Kidney (tissue), 14 donors: ENCODE measurements around the gene BAD. TPM values are rescaled to one million over a fixed set of nuclear protein-coding genes. Genes with fewer than 3 reads are reported as not detected.

Experiments used
- DNase-seq, 5 donors: peaks; one replicate each; pipeline ENCODE4 v3.0.0-alpha.2; 2013 to 2020
- FAIRE-seq: peaks from 2 replicates; lab custom pipeline; 2012; peaks lifted over from hg19 to GRCh38; lab: Jason Lieb, UNC
- H3K27ac ChIP-seq, 2 donors: one replicate each; pipeline ENCODE4 v1.7.0; 2013; ENCODE audit warnings: low read depth in 2 of 2, low read length in 2 of 2, inconsistent platforms in 1 of 2
- H3K27me3 ChIP-seq: one replicate; pipeline ENCODE4 v1.7.1; 2013; ENCODE audit warnings: low read length, inconsistent platforms; ENCODE audit not compliant: control insufficient read depth, insufficient read depth
- H3K36me3 ChIP-seq, 3 donors: one replicate each; pipeline versions ENCODE4 v1.7.0 to v1.7.1; 2013; ENCODE audit warnings: low read length in 3 of 3, control low read depth in 1 of 3, inconsistent platforms in 1 of 3; ENCODE audit not compliant: insufficient read depth in 3 of 3, control insufficient read depth in 2 of 3
- H3K4me1 ChIP-seq, 3 donors: one replicate each; pipeline versions ENCODE4 v1.7.0 to v1.7.1; 2013; ENCODE audit warnings: low read length in 3 of 3, inconsistent platforms in 1 of 3, low read depth in 1 of 3; ENCODE audit not compliant: control insufficient read depth in 2 of 3, insufficient read depth in 2 of 3
- H3K4me3 ChIP-seq, 3 donors: one replicate each; pipeline versions ENCODE4 v1.7.0 to v1.8.1; 2013; ENCODE audit warnings: low read length in 3 of 3, control low read depth in 1 of 3, inconsistent platforms in 1 of 3
- H3K9ac ChIP-seq, 3 donors: one replicate each; pipeline versions ENCODE4 v1.7.0 to v1.7.1; 2013; ENCODE audit warnings: low read length in 3 of 3, control low read depth in 1 of 3, inconsistent platforms in 1 of 3
- H3K9me3 ChIP-seq, 3 donors: one replicate each; pipeline versions ENCODE4 v1.7.0 to v1.7.1; 2013; ENCODE audit warnings: low read length in 3 of 3, control low read depth in 1 of 3, inconsistent platforms in 1 of 3; ENCODE audit not compliant: control insufficient read depth in 2 of 3, insufficient read depth in 1 of 3
- CTCF ChIP-seq: IDR thresholded peaks from 3 replicates; pipeline ENCODE4 v1.5.1; 2012; ENCODE audit warnings: mild to moderate bottlenecking, moderate library complexity, borderline replicate concordance; ENCODE audit not compliant: insufficient read depth; ENCODE audit errors: extremely low read depth
- intact Hi-C: fragments of 100-400 bp; cut with DNase I; formaldehyde crosslinking; loops from one replicate; pipeline ENCODE4 v1.11.1; 2022
- polyA plus RNA-seq: library from polyadenylated mRNA; stranded (reverse); fragments of 350-450 nt; fragmentation: Illumina TruSeq; extraction: RNeasy Lipid Tissue Mini Kit (QIAGEN cat#74804); gene quantifications from one replicate; pipeline ENCODE4 v1.2.3, GENCODE V29; 2014; ENCODE audit warnings: low read depth, low replicate concordance; ENCODE audit not compliant: insufficient read depth
- total RNA-seq: library from RNA; stranded (reverse); fragmentation: NEBNext Ultra II Directional; extraction: Animal tissue kit (Norgen Biotek cat#: 25700); gene quantifications from one replicate; pipeline ENCODE4 v1.2.1, GENCODE V29; 2021
- donor health status: control.
- donor health status: control.
- donor health status: control.
- donor health status: control.
- donor health status: control.
- donor health status: DM: yes; HTN: yes; CAD: no.
- donor health status: Normal renal cell carcinoma (clear cell type).

The BAD gene
- total and polyA plus RNA-seq, 2 donors from 2014 or later: 59.8 to 157 TPM

GRCh38 chr11:64238999-64239398 is 45.5 kb downstream of the BAD start:
- TF ChIP-seq CTCF: no peak
- Histone ChIP-seq H3K36me3 (peaks cover 0 to 16% (median 12%) of the 10 kb centered on the region in 3 donors), H3K4me1 (peaks cover 0 to 33% (median 29%) of the 10 kb centered on the region in 3 donors), H3K9me3 (no peaks in the 10 kb centered on the region), H3K4me3 (no peak overlapping the region), H3K27ac (no peak overlapping the region), H3K27me3 (no peaks in the 10 kb centered on the region), H3K9ac (no peak overlapping the region)
- FAIRE-seq (no peak), DNase-seq (no peak)
- intact Hi-C loops: no loop called here

- intact Hi-C loops: no loop called here
- peaks cover 0 to 9% (median 8%) of the 10 kb centered on the region in 3 donors for H3K36me3 ChIP-seq
- H3K27ac ChIP-seq: no peak overlapping the region
- no peak for TF ChIP-seq CTCF
- H3K27me3 ChIP-seq: no peaks in the 10 kb centered on the region
- FAIRE-seq (no peak), DNase-seq (no peak)
- peaks cover 0 to 37% (median 36%) of the 10 kb centered on the region in 3 donors for H3K4me1 ChIP-seq
- H3K9ac ChIP-seq: no peak overlapping the region
- H3K4me3 ChIP-seq: no peak overlapping the region
- H3K9me3 ChIP-seq: no peaks in the 10 kb centered on the region
Observed at GRCh38 chr11:64238076-64238475, 46.4 kb downstream of the BAD start.

GRCh38 chr11:64237484-64237951 is 46.9 kb downstream of the BAD start:
- no peak overlapping the region for H3K4me3 ChIP-seq

More at GRCh38 chr11:64237484-64237951, 46.9 kb downstream of the BAD start:
- no peak for FAIRE-seq
- no peak overlapping the region for H3K9ac ChIP-seq
- no peaks in the 10 kb centered on the region for H3K27me3 ChIP-seq
- intact Hi-C loops: no loop called here
- H3K9me3 ChIP-seq: no peaks in the 10 kb centered on the region
- H3K27ac ChIP-seq: no peak overlapping the region
- TF ChIP-seq CTCF: no peak
- H3K36me3 ChIP-seq: peaks cover 0 to 9% (median 8%) of the 10 kb centered on the region in 3 donors
- DNase-seq: peak in 1 of 5 donors; percentile 89
- peaks cover 0 to 36% (median 35%) of the 10 kb centered on the region in 3 donors for H3K4me1 ChIP-seq
